SK-N-SH (cell line): ENCODE measurements around the gene ZBTB4. TPM values are rescaled to one million over a fixed set of nuclear protein-coding genes. Genes with fewer than 3 reads are reported as not detected.
A peak's percentile ranks its signal among the peaks of the same experiment; 100 is the strongest.

Experiments
- CTCF ChIA-PET: fragments of 300-600, 350-600 bp; formaldehyde crosslinking; extraction: SDS; loops from one replicate; lab custom pipeline; 2021; lab: Yijun Ruan, JAX
- POLR2A ChIA-PET: fragments of 350-600 bp; sonication (Branson Sonifier 250); formaldehyde crosslinking; extraction: SDS; loops from one replicate; lab custom pipeline; 2020; ENCODE audit warnings: antibody characterized with exemption, inconsistent platforms; lab: Yijun Ruan, JAX
- DNase-seq: peaks from one replicate; pipeline ENCODE4 v3.0.0; 2012
- H2AFZ ChIP-seq: fragments of 200-600 bp; sonication (generic); 2 replicates; pipeline ENCODE4 v1.8.1; 2016; ENCODE audit warnings: antibody characterized with exemption, mild to moderate bottlenecking, low read depth
- H3F3A ChIP-seq: fragments of 200-600 bp; sonication (generic); replicated peaks from 2 replicates; pipeline ENCODE3; 2016; ENCODE audit warnings: antibody characterized with exemption, mild to moderate bottlenecking; ENCODE audit not compliant: insufficient read depth
- H3K27ac ChIP-seq, 2 experiments: fragments of 200-500 bp in 1 of 2; fragments of 200-600 bp in 1 of 2; sonication (Bioruptor generic) in 1 of 2; sonication (generic), shearing (Covaris generic) in 1 of 2; 2 replicates each; pipeline versions ENCODE4 v1.5.1 to v1.6.1; 2014 to 2016; ENCODE audit warnings: low read depth in 2 of 2, inconsistent platforms in 1 of 2, low read length in 1 of 2, mild to moderate bottlenecking in 1 of 2, mixed read lengths in 1 of 2
- H3K27me3 ChIP-seq: fragments of 200-600 bp; sonication (generic), shearing (Covaris generic); 2 replicates; pipeline ENCODE4 v1.6.1; 2016; ENCODE audit warnings: mixed run types; ENCODE audit not compliant: insufficient read depth
- H3K36me3 ChIP-seq, 2 experiments: fragments of 200-500 bp in 1 of 2; fragments of 200-600 bp in 1 of 2; sonication (Bioruptor generic) in 1 of 2; sonication (generic) in 1 of 2; replicated peaks in 1 of 2; 2 replicates each; pipeline versions ENCODE3 to v1.5.1; 2014 to 2016; ENCODE audit warnings: low read length in 1 of 2, mild to moderate bottlenecking in 1 of 2; ENCODE audit not compliant: insufficient read depth in 2 of 2, control insufficient read depth in 1 of 2
- H3K4me1 ChIP-seq, 2 experiments: fragments of 200-500 bp in 1 of 2; fragments of 200-600 bp in 1 of 2; sonication (Bioruptor generic) in 1 of 2; sonication (generic), shearing (Covaris generic) in 1 of 2; 2 replicates each; pipeline versions ENCODE4 v1.5.1 to v1.6.1; 2014 to 2016; ENCODE audit warnings: low read depth in 1 of 2, low read length in 1 of 2, mixed run types in 1 of 2; ENCODE audit not compliant: insufficient read depth in 2 of 2, control insufficient read depth in 1 of 2
- H3K4me2 ChIP-seq: fragments of 200-600 bp; sonication (generic), shearing (Covaris generic); 2 replicates; pipeline ENCODE4 v1.6.1; 2017; ENCODE audit warnings: mixed run types
- H3K4me3 ChIP-seq, 2 experiments: fragments of 200-500 bp in 1 of 2; fragments of 200-600 bp in 1 of 2; sonication (Bioruptor generic) in 1 of 2; sonication (generic), shearing (Covaris generic) in 1 of 2; 2 replicates each; pipeline versions ENCODE4 v1.5.1 to v1.8.1; 2014 to 2016; ENCODE audit warnings: low read depth in 2 of 2, inconsistent platforms in 1 of 2, low read length in 1 of 2, mild to moderate bottlenecking in 1 of 2, mixed read lengths in 1 of 2, moderate library complexity in 1 of 2
- H3K79me2 ChIP-seq: fragments of 200-600 bp; sonication (generic); 2 replicates; pipeline ENCODE4 v1.8.1; 2017; ENCODE audit warnings: mild to moderate bottlenecking; ENCODE audit not compliant: insufficient read depth
- H3K9ac ChIP-seq: fragments of 200-600 bp; sonication (generic); 2 replicates; pipeline ENCODE4 v1.6.1; 2017; ENCODE audit warnings: mixed run types
- H3K9me2 ChIP-seq: fragments of 200-600 bp; sonication (generic); 2 replicates; pipeline ENCODE4 v1.6.1; 2017; ENCODE audit warnings: mixed run types
- H3K9me3 ChIP-seq: fragments of 200-600 bp; sonication (generic); 2 replicates; pipeline ENCODE4 v1.6.1; 2017; ENCODE audit warnings: mixed run types, mild to moderate bottlenecking, moderate library complexity
- H4K20me1 ChIP-seq: fragments of 200-600 bp; sonication (generic); 2 replicates; pipeline ENCODE4 v1.6.1; 2017; ENCODE audit warnings: mild to moderate bottlenecking, mixed run types; ENCODE audit not compliant: insufficient read depth
- CHD2 ChIP-seq: fragments of 150-350 bp; IDR thresholded peaks from 2 replicates; pipeline ENCODE4 v1.6.1; 2018; ENCODE audit warnings: low read length; ENCODE audit not compliant: partially characterized antibody
- CTCF ChIP-seq: fragments of 200-600 bp; sonication (generic); IDR thresholded peaks from 2 replicates; pipeline ENCODE4 v1.6.1; 2017; ENCODE audit warnings: antibody characterized with exemption, mild to moderate bottlenecking, moderate library complexity
- ELF1 ChIP-seq: IDR thresholded peaks from 2 replicates; pipeline ENCODE4 v1.4.0; 2012
- EP300 ChIP-seq, 2 experiments: IDR thresholded peaks; 2 replicates each; pipeline versions ENCODE4 v1.4.0 to v1.6.1; 2012; ENCODE audit warnings: borderline replicate concordance in 1 of 2, low read depth in 1 of 2, low read length in 1 of 2
- EZH2phosphoT487 ChIP-seq: fragments of 200-600 bp; sonication (generic); IDR thresholded peaks from 2 replicates; pipeline ENCODE4 v1.6.1; 2017; ENCODE audit warnings: low read depth, mixed run types, mild to moderate bottlenecking, antibody characterized with exemption, moderate library complexity, borderline replicate concordance
- FOSL2 ChIP-seq: IDR thresholded peaks from 2 replicates; pipeline ENCODE4 v1.4.0; 2012; ENCODE audit warnings: low read depth, mild to moderate bottlenecking, moderate library complexity, borderline replicate concordance
- GATA2 ChIP-seq: sonication (generic); formaldehyde crosslinking; IDR thresholded peaks from 2 replicates; pipeline ENCODE4 v1.5.0; 2020; ENCODE audit warnings: mild to moderate bottlenecking, missing genetic modification reagents
- MXI1 ChIP-seq: IDR thresholded peaks from 2 replicates; pipeline ENCODE4 v1.6.1; 2012; ENCODE audit warnings: mild to moderate bottlenecking, low read depth, low read length, improper control_type of control experiment
- NRF1 ChIP-seq: IDR thresholded peaks from 2 replicates; pipeline ENCODE4 v1.6.1; 2012; ENCODE audit warnings: low read depth, mild to moderate bottlenecking, low read length
- PBX3 ChIP-seq: IDR thresholded peaks from 2 replicates; pipeline ENCODE4; 2012
- POLR2AphosphoS5 ChIP-seq: IDR thresholded peaks from 2 replicates; pipeline ENCODE4 v1.6.1; 2012; ENCODE audit warnings: low read depth, low read length
- REST ChIP-seq: IDR thresholded peaks from 2 replicates; pipeline ENCODE4 v1.6.1; 2012; ENCODE audit warnings: mild to moderate bottlenecking, low read depth, low read length, moderate library complexity
- RXRA ChIP-seq: IDR thresholded peaks from 2 replicates; pipeline ENCODE4 v1.4.0; 2012; ENCODE audit warnings: low read depth, mild to moderate bottlenecking, borderline replicate concordance
- SMC3 ChIP-seq: IDR thresholded peaks from 2 replicates; pipeline ENCODE4 v1.6.1; 2012; ENCODE audit warnings: low read depth, low read length, improper control_type of control experiment
- TEAD4 ChIP-seq: IDR thresholded peaks from 2 replicates; pipeline ENCODE4 v1.4.0; 2012; ENCODE audit warnings: mild to moderate bottlenecking, borderline replicate concordance; ENCODE audit not compliant: insufficient read depth
- YY1 ChIP-seq: IDR thresholded peaks from 2 replicates; pipeline ENCODE4 v1.4.0; 2012; ENCODE audit warnings: low read depth, mild to moderate bottlenecking
- ZBTB33 ChIP-seq: IDR thresholded peaks from 2 replicates; pipeline ENCODE4 v1.4.0; 2012; ENCODE audit warnings: low read depth, borderline replicate concordance
- WGBS: methylation state at CpG from one replicate; pipeline ENCODE4 v1.1.6; 2017; ENCODE audit warnings: low lambda C conversion rate; 5-methylcytosine and 5-hydroxymethylcytosine counted together
- polyA plus RNA-seq, 3 experiments: library from polyadenylated mRNA; depleted of rRNA; stranded (reverse); fragments of >200 nt; gene quantifications; 2 replicates each; pipeline ENCODE4 v1.2.3, GENCODE V29; 2012

The ZBTB4 gene
- polyA plus RNA-seq, 1 of the 3 experiments (the other 2 are of a cell fraction): 12.8 TPM

GRCh38 chr17:7438656-7439460, 40.6 kb downstream of the ZBTB4 start:
- Histone ChIP-seq H3K4me3 (peak overlapping the region in 1 of 2 experiments; percentile 67; a peak in 1 of 4 replicates), H3K4me2 (peak overlapping the region; percentile 95), H3K9me2 (no peaks in the 10 kb centered on the region), H2AFZ (no peak overlapping the region), H3K9ac (no peak overlapping the region), H3K79me2 (peaks cover 7% of the 10 kb centered on the region; the same call in 1 of the 2 replicates), H3K4me1 (peaks cover 0 to 27% of the 10 kb centered on the region in 2 experiments; a peak in 1 of 4 replicates), H4K20me1 (no peaks in the 10 kb centered on the region), H3K27me3 (no peaks in the 10 kb centered on the region), H3K9me3 (no peaks in the 10 kb centered on the region), H3K36me3 (peaks cover 0 to 4% of the 10 kb centered on the region in 2 experiments), H3K27ac (peak overlapping the region in 1 of 2 experiments; percentile 97; a peak in 1 of 4 replicates), H3F3A (peaks cover 15% of the 10 kb centered on the region)
- CTCF ChIA-PET: interaction anchor here (0.9 to 3.9 kb wide), 6 partner anchors 18 to 122 kb away, joined by 3 to 27 read pairs (median 13); partner anchors contain the start of genes POLR2A, SENP3 and TMEM95
- no peak for TF ChIP-seq GATA2
- no peak for TF ChIP-seq REST
- TF ChIP-seq MXI1: no peak
- no peak for TF ChIP-seq CTCF
- TF ChIP-seq NRF1: no peak
- TF ChIP-seq ZBTB33: no peak
- TF ChIP-seq YY1: no peak
- no peak for TF ChIP-seq POLR2AphosphoS5
- TF ChIP-seq EZH2phosphoT487: no peak
- no peak for TF ChIP-seq RXRA
- no peak for TF ChIP-seq SMC3
- TF ChIP-seq PBX3: no peak
- no peak for TF ChIP-seq ELF1
- no peak for TF ChIP-seq CHD2
- no peak for TF ChIP-seq FOSL2
- no peak for TF ChIP-seq EP300 (IDR thresholded peaks at IDR 0.05; ENCODE audit: borderline replicate concordance in 1 of 2, low read depth in 1 of 2, low read length in 1 of 2)
- TF ChIP-seq TEAD4: no peak
- POLR2A ChIA-PET: interaction anchor here (1.6 to 3.3 kb wide), 4 partner anchors 35 to 122 kb away, joined by 5 to 19 read pairs (median 11); partner anchors contain the start of genes POLR2A and TMEM256
- DNase-seq: no peak
- 83% methylated on average over 11 of the region's 11 CpGs for WGBS
